Endometrium (tissue), 2 donors: ENCODE data around the gene GNG12.

Experiments
- FAIRE-seq: peaks from 2 replicates; lab custom pipeline; 2012; peaks lifted over from hg19 to GRCh38; lab: Jason Lieb, UNC
- donor health status: control.
- donor health status: control.

Gene GNG12

DNA sequence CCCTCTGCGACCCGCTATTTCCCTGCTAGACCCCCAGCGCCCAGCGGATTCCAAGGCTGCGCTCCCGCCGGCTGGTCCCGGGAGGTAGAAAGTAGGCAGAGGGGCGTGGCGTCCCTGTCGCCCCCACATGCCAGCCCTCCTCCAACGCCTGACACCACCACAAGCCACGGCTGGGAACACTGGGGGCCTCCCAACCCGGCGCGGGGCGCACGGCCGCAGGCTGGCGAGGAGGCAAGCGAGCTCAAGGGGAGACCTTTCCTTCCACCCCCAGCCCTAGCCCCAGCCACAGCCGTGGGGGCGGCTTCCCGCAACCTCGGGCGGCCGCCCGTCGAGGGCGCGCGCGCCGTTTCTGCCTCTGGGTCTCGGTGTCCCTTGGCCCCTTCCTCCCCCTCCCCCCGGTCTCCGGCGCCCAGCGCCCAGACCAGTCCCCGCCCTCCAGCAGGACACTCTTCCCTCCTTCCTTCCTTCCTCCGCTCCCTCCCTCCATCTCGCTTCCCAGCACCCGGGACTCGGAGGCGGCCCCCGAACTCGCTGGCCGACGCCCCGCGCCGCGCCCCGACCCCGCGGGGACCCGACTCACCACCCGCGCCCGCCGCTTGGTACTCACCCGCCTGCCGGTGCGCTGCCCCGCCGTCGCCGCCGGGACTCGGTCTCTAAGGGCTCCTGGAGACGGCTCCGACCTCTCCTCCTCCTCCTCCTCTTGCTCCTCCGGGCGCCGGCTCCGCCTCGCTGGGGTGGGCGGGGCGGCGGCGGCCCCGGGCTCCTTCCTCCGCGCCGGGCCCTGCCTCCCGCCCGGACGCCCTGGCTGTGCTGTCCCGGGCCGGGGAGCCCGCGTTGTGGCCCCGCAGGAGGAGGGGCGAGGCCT, at the start of gene GNG12:
Gene GNG12 (minus strand): TSS at position 731 of the 865 bp plus-strand sequence. CDS start 125,781 bp downstream, outside the sequence.
- FAIRE-seq = no peak

DNA sequence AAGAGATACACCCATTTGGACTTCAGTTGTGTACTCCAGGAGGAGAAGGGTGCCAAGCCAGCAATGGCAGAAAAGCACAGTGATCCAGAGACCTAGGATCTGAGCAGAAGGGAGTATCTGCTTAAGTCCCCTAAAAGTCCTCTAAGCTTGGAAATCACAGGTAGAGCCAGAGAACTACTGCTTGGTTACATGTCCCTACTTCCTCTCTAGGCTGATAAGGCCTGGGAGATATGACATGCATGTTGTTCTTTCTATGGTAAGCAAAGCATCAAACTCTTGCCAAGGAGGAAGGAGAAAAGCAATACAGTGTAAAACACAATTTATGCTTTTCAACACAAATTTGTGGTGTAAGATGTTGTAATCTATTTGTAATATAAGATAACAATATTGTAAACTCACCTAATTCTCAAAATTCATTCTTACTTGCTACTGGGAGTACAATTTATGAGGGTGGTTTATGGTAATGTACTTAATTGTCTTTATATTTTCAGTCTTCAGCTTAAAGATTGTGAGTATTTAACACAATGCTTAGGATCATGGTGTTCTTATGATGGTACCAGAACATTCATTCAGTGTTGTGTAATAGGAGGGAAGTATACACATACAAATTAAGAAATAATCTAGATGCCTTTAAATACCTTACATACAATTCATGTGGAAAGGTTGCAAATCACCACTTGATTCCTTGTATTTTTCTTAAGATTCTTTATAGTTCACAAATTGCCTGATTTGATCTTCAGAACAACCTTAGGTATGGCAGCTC, 49.1 kb upstream of the GNG12 start:
- no peak for FAIRE-seq

DNA sequence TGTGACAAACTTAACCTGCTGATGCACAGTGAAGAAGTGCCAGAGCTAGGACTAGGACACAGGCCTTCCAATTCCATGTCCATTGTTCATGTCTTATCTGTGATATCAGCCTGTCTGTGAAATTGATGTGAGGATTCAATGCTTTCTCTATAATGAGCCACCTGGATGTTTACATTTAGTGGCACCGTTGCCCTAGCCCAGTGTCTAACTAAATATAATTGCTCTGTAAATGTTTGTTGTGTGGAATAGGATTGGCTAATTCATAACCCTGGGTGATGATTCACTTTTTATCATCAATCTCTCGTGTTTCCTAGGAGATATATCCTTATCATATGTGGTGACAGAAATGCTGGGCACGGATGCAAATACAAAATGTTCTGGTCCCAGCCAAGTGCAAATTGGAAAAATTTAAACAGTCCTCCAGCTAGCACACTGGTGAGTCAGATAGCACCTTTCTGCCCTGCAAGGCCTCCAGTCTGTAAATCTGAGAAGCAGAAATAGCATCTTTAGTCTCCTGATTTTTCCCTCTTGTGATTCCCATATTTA, 46.9 kb upstream of the GNG12 start:
- no peak for FAIRE-seq

DNA sequence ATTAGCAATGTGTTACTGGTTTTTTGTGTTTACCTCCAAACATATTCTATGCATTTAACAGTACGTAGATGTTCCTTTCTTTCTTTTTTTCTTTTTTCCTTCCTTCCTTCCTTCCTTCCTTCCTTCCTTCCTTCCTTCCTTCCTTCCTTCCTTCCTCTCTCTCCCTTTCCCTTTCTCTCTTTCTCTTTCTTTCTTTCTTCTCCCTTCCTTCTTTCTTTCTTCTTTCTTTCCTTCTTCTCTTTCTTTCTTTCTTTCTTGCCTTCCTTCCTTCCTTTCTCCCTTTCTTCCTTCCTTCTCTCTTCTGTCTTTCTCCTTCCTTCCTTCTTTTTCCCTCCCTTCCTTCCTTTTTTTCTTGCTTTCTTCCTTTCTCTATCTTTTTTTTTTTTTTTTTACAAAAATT, 46.2 kb upstream of the GNG12 start:
- no peak for FAIRE-seq

DNA sequence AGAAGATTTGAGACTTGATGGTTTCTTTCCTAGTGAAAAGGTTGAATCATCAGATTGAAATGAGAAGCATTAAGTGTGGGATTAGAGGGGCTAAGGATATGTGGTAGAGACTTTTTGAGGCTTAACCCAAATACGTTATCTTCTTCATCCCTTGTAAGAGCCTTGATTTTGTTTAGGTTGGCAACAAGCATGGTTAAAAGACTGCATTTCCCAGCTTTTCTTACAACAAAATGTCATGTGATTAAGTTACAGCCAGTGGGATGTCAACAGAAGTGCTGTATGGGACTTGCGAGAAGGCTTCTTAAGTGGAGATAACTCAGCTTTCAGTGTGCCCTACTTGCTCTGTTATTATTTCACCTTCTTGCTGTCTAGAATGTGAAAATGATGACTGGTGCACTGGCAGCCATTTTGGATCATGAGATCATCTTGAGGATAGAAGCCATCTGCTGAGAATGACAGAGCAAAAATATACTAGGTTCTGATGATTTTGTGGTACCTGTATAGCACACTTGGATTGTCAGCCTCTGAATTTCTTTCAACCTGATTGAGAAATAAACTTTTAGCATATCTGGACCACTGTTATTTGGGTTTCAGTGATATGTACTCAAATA, 41.3 kb upstream of the GNG12 start:
- no peak for FAIRE-seq

DNA sequence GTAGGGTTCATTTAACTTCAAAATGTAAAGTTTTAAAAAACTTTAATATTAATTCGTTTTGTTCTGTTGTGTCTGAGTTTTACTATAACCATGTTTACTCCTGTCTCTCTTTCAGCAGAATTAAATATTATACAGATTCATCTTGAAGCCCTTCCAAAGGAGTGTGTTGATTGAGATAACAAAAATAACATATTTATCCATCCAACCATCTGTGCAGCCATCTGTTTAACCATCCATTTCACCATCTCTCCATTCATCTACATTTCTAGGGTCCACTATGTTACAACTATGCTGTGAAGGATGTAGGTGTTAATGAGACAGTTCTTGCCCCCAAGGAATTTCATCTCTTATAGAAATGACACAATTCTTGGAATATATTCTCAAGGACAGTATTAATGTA, 36.0 kb upstream of the GNG12 start:
- FAIRE-seq = no peak

DNA sequence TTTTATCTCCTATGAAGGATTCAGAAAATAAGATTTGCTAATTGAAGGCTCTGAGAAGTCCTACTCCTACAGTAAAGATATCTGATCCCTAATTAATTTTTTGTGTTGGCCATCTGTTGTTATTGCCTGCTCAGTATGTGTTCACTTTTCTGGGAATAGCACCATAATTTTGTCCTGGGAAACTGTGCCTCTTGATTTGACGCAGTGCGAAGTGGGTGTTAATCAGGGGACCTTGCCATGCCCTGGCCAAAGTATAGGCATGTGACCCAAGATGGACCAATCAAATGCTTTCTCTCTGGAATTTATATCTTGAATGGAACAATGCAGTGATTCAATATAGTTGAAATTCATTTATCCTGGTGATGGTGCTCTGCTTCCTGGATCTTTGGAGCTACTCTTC, 30.4 kb upstream of the GNG12 start:
- no peak for FAIRE-seq

DNA sequence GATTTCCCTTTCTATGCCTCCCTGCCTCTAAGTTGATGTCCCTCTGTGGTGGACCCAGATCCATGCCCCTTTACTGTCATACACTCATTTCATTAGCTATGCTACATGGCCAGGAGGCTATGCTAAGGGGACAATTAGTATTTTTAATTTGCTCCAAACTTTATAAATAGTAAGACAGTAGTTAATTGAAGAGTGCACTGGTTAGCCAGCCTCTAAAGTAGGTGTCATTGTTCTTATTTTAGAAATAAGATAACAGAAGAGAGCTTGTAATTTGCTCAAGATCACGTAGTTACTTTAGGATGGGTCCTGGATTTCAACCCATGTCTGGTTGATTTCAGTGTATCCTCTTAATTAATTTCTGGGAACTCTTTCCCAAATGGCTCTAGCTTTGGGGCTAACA, 29.4 kb upstream of the GNG12 start:
- no peak for FAIRE-seq

DNA sequence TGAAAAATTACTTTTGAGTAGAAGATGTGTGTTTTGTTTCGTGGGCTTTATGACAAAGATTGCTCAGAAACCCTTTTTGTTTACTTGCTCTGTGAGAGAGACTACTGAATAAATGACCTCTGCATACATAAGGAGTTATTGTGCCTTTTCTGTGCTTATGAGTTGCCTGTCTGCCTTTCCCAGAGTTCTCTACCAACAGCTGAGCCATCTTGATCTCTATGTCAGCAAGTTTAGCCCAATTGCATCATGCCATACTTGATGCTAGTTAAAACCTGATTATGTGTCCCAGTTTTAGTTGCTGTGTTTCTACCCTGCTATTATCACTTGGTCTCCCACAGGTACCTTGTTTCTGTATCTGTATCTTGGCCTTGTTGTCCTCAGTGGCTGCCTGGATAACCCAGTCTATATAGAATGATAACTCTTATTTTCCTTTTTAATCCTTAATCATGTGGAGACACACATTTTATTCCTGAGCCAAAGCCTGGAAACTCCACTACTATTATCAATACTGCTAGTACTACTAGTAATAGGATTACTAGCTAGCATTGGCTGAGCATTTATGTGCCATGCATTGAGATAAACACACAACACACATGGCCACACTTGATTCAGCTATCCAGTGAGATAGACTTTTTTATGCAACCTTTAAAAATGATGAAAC, 28.7 kb upstream of the GNG12 start:
- no peak for FAIRE-seq

DNA sequence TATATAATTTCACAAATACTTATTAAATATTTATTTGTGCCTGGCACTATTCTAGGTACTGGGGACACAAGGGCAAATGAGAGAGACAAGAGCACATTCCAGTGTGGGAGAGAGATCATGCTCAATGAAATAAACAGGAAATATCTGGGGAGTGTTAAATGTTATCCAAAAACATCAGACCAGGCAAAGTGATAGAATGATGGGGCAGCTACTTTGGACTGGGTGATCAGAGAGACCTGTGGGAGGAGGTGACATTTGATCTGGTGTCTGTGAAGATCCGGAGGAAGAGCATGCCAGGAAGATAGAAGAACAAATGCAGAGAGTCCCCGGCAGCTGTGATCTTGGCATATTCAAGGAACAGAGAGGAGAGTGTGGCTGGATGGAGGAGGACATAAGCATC, 27.5 kb upstream of the GNG12 start:
- FAIRE-seq = no peak

DNA sequence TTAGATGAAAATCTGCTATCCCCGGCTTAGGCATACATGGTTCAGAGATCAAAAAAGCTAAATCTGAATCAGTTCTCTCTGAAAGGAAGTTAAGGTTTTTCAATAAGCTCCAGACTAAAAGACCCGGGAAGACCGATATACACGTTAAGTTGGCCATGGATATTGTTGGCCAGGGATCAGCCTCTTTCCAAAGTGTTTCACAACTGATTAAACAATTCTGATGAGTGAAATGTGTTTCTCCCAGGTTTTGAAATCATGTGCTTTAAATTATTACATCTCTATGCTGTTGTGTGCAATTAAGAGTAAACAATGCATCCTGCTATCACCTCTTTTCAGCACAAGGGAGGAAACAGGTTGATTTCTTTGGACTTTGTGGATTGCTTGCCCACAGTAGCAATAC, 23.7 kb upstream of the GNG12 start:
- no peak for FAIRE-seq

DNA sequence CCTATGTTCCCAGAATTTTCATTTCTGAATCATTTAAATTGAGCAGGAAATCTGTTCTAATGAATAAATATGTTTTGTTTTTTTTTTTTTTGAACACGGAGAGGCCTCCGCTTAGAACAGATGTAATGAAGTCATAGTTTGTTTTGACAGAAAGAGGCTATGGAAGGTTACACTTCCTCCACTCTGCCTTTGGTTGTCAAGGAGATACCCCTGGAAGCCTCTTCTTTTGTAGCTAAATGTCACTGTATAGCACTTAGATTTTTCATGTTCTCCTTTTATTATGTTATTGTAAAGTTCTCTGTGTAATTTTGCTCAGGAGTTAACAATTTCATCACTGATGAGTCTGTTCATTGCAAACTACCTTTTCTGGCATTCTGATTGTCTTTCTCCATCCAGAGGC, 22.7 kb upstream of the GNG12 start:
- no peak for FAIRE-seq

DNA sequence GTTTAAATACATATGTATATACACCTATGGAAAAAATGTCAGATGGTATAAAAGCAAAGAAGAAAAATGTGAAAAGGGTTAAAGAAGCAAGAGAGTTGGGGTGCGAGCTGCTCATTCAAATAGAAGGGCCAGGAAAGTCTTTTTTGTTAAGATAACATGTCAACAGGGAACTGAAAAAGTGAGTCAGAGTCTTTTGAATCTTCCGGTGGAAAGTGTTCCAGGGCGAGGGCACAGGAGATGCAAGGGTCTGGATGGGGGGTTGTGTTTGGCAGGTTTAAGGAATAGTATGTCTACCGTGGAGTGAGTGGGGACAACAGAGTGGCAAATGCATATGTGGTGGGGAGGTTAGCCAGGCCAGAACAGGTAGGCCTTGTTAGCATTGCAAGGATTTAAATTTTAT, 22.2 kb upstream of the GNG12 start:
- no peak for FAIRE-seq

DNA sequence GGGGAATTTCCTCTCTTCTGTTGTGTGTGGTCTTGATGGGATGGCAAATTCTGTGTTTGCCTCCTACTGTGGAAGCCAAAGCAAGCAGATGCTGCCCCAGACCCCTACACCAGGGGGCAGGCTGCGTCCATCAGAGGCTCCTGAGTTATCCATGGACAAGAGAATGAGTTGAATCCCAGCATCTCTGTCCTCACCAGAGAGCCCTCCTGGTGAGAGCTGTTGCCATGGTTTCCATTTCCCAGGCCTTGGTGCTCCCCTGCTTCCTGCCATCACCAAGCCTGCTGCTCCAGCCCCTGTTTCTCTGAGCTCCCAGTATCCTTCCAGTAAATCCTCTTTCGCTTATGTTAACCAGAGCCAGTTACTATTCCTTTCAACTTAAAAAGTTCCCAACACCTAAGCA, 20.4 kb upstream of the GNG12 start:
- no peak for FAIRE-seq

DNA sequence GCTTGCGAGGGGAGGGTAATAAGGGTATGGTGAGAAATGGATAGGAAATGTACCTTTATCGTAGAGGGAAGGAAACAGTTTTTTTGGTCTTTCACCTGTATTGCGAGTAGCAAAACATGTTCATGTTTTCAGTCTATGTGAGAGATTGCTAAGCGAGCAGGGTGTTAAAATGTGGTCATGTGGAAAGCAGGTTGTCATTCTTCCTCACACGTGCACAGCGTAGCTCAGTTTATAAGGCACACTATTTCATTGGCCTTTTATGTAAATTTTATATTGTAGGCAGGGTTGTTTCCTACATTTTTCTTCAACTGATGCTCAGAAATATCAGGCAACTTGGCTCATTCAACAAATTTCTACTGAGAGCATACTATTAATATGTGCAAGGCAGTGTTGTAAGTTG, 18.5 kb upstream of the GNG12 start:
- FAIRE-seq = no peak

DNA sequence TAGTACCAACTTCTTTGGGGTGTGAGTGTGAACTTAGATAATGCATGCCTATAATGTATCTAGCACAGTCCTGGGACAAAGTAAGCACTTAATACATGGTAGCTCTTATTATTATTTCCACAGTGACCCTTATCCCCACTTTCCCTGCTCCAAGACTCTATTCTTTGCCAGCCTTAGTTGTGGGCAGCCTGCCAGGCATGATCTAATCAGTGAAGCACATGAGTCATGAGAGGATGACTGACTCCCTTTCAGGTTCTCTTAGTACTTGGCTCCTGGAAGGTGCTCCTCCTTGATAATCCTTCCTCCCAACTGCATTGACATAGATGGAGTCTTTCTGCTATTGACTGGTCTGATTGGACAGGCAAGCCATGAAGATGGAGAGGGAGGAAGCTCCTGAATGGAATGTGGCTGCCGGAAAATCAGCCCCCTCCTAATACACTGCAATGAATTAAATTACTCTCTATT, 17.4 kb upstream of the GNG12 start:
- no peak for FAIRE-seq

DNA sequence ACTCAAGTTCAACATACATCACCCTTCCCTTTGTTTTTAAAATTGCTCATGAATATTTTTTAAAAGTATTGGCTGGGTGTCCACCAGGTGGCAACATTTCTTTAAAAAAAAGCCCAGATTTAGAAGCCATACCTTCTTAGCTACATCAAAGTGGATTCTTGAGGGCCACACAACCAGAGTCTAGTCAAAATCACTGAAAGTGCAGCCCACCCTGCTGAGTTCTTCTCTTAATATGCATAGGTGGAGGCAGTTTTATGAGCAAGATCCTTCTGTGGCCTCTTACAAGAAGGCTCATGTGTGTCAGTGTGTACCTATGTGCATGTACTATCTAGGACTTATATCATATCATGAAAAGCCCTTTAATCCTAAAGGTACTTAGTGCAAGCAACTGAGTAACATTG, 16.9 kb upstream of the GNG12 start:
- FAIRE-seq = peak; percentile 43

DNA sequence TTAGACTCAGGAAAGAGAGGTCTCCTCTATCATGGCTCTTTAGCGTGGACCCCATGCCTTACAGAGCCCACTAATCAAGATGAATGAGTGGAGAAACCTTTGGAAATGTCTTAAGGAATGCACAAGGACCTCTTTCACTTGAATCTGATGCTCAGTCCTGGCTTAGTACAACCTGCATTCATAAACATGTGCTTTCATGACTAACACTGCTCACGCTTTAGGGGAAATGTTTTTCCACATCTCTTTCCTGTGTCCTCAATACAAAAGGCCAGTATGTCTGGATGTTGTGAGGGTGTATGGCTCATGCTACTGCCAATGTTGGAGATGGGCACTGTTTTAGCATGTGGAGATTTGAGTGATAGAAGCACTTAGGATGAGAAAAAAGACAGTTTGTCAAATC, 14.2 kb upstream of the GNG12 start:
- no peak for FAIRE-seq

DNA sequence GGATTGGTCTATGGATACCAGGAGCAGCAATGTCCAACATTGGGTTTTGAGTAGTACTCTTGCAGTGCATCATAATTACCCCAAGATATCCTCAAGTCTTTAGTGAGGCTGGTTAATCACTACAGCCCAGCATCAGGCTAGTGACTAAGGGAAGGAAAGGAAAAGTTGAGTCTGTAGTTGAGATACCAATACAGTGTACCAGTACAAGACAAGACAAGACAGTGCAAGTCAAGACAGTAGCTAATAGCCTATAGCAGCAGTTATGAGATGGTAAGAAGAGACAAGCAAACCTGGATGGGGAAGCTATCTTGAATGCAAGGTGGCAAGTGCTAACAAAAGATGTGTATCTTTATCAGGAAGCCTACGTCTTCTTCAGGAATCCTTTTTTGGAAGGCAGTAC, 13.3 kb upstream of the GNG12 start:
- FAIRE-seq = no peak

DNA sequence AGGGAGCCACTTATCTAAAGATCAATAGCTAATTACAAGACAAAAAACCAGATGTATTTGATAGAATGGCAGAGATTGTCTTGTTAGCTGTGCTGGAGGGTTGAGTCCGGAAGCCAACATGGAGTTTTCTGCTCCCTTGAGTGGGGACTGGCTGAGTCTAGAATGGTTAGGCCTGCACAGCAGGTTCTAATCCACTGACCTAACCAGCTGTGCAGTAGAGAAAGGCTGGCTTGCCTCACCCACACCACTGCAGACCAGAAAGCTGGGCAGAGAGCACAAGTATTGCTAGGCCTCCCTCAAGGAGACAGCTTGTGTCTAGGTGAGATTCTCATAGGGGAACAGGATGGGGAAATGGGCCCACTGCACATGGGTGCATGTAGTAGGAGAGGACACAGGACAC, 11.7 kb upstream of the GNG12 start:
- FAIRE-seq = no peak

DNA sequence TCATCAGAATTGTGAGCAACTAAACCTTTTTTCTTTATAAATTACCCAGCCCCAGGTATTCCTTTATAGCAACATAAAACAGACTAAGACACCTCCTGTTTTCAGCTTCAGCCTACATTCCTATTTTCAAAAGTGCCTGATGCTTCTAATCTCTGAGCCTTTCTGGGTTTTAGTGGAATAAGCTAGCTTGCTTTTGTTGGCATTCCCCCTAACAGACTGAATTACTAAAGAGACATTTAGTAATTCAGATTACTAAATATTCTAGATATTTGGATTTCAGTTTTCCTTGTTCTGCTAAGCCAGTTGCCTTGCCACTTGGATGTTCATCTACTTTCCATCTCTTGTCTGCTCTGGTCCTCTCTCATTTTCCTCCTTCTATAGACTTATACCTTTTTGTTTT, 10.5 kb upstream of the GNG12 start:
- no peak for FAIRE-seq

DNA sequence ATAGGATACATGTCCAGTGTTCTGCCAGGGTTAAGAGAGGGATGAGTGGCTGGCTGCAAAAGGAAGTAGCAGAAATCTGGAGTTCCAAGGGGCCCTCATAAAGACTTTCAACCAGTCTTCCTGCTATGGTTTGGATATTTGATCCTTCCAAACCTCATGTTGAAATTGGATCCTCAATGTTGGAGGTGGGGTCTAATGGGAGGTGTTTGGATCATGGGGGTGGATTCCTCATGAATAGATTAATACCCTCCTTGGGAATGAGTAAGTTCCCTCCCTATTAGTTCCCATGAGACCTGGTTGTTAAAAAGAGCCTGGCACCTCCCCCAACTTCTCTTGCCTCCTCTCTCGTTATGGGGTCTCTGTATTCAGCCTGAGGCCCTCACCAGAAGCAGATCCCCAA, 10.1 kb upstream of the GNG12 start:
- no peak for FAIRE-seq
